Measurements from ENCODE around the gene TRPM6. TPM values are rescaled to one million over a fixed set of nuclear protein-coding genes. Genes with fewer than 3 reads are reported as not detected.
A peak's percentile ranks its signal among the peaks of the same experiment; 100 is the strongest.

Gene TRPM6, protein sequence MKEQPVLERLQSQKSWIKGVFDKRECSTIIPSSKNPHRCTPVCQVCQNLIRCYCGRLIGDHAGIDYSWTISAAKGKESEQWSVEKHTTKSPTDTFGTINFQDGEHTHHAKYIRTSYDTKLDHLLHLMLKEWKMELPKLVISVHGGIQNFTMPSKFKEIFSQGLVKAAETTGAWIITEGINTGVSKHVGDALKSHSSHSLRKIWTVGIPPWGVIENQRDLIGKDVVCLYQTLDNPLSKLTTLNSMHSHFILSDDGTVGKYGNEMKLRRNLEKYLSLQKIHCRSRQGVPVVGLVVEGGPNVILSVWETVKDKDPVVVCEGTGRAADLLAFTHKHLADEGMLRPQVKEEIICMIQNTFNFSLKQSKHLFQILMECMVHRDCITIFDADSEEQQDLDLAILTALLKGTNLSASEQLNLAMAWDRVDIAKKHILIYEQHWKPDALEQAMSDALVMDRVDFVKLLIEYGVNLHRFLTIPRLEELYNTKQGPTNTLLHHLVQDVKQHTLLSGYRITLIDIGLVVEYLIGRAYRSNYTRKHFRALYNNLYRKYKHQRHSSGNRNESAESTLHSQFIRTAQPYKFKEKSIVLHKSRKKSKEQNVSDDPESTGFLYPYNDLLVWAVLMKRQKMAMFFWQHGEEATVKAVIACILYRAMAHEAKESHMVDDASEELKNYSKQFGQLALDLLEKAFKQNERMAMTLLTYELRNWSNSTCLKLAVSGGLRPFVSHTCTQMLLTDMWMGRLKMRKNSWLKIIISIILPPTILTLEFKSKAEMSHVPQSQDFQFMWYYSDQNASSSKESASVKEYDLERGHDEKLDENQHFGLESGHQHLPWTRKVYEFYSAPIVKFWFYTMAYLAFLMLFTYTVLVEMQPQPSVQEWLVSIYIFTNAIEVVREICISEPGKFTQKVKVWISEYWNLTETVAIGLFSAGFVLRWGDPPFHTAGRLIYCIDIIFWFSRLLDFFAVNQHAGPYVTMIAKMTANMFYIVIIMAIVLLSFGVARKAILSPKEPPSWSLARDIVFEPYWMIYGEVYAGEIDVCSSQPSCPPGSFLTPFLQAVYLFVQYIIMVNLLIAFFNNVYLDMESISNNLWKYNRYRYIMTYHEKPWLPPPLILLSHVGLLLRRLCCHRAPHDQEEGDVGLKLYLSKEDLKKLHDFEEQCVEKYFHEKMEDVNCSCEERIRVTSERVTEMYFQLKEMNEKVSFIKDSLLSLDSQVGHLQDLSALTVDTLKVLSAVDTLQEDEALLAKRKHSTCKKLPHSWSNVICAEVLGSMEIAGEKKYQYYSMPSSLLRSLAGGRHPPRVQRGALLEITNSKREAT (N-terminal part only)
- 1 to 10 TPM in 2 of 4 donors, under 1 TPM in 1, not detected in 1; 0.76 to 2.9 (median 2.3) TPM for total RNA-seq

DNA sequence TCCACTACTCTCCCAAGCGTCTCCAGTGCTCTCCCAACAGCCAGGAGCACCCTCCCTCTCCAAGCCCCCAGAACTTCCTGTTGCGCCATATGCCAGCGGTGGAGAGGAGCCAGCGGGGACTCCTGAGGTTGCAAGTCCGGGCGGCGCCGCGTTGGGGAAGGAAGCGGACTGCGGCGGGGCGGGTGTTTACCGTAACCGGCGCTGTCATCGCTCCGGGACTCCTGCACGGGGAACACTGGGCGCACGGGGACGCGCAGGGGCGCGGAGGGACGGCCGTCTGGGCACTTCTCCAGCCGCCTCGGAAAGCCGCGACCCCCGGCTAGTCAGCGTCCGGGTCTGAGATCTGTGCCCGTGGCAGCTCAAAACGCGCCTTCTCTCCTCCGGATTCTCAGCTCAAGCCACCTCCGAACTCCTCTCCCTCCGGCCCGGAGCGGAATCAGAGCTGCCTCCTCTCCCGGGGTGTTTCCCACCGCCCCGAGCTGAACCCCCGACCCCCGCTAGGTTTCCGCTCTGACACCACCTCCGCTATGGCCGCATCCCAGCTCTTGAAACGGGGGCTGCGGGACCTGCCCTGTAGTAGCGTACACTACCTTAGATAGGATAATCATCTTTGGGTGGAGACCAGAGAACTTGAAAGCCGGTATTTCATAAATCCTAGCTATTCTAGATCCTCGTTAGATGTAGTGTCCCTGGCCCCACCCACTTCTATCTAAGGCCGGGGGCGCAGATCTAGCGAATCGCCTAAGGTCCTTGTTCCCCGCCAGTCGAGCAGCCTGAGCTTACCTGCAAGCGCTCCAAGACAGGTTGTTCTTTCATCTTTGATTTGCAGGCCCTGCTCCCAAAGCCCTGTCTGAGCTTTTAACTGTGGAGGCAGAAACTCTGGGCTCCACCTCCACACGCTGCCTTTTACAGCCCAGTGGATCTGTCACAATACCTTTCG lies at the start of gene TRPM6:
Gene TRPM6, minus strand, starts transcription at position 881 of the 940 bp plus-strand sequence. Its CDS starts 65 bp downstream, at position 816.
- peak within 1 kb of the TSS; percentile 50 to 52 for H3K27ac ChIP-seq
- peak; percentile 63 to 73 for DNase-seq

GRCh38 chr9:74935008-74935407 lies 47.3 kb upstream of the TRPM6 start:
- no peak overlapping the region for H3K4me3 ChIP-seq
- H3K27me3 ChIP-seq = no peaks in the 10 kb centered on the region
- no peaks in the 10 kb centered on the region for H3K9me3 ChIP-seq
- intact Hi-C loops (cut with DNase I; ENCODE audit: low total_unique reads) = no loop called here
- no peak for DNase-seq
- no peak for TF ChIP-seq POLR2A (IDR thresholded peaks at IDR 0.05)
- TF ChIP-seq, protein P1, sequence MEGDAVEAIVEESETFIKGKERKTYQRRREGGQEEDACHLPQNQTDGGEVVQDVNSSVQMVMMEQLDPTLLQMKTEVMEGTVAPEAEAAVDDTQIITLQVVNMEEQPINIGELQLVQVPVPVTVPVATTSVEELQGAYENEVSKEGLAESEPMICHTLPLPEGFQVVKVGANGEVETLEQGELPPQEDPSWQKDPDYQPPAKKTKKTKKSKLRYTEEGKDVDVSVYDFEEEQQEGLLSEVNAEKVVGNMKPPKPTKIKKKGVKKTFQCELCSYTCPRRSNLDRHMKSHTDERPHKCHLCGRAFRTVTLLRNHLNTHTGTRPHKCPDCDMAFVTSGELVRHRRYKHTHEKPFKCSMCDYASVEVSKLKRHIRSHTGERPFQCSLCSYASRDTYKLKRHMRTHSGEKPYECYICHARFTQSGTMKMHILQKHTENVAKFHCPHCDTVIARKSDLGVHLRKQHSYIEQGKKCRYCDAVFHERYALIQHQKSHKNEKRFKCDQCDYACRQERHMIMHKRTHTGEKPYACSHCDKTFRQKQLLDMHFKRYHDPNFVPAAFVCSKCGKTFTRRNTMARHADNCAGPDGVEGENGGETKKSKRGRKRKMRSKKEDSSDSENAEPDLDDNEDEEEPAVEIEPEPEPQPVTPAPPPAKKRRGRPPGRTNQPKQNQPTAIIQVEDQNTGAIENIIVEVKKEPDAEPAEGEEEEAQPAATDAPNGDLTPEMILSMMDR (IDR thresholded peaks at IDR 0.05) = no peak
- H3K27ac ChIP-seq = no peak overlapping the region
- H3K36me3 ChIP-seq = no peaks in the 10 kb centered on the region
- H3K4me1 ChIP-seq = no peaks in the 10 kb centered on the region

More for the DNA sequence above, at the start of gene TRPM6:
- intact Hi-C loops (cut with DNase I; ENCODE audit: low total_unique reads) = no loop called here
- TF ChIP-seq POLR2A (IDR thresholded peaks at IDR 0.05) = peak in 1 of 2 donors; percentile 17
- TF ChIP-seq, protein P1 (IDR thresholded peaks at IDR 0.05) = no peak
- H3K27me3 ChIP-seq = no peaks in the 10 kb centered on the region
- H3K9me3 ChIP-seq = no peaks in the 10 kb centered on the region
- H3K4me1 ChIP-seq = no peaks in the 10 kb centered on the region
- no peaks in the 10 kb centered on the region for H3K36me3 ChIP-seq
- peak within 1 kb of the TSS; percentile 39 to 43 for H3K4me3 ChIP-seq

- Histone ChIP-seq H3K4me3 (no peak overlapping the region), H3K4me1 (no peaks in the 10 kb centered on the region), H3K27ac (no peak overlapping the region), H3K27me3 (no peaks in the 10 kb centered on the region), H3K36me3 (no peaks in the 10 kb centered on the region), H3K9me3 (no peaks in the 10 kb centered on the region)
- TF ChIP-seq, protein P1 (IDR thresholded peaks at IDR 0.05) = no peak
- no peak for TF ChIP-seq POLR2A (IDR thresholded peaks at IDR 0.05)
- intact Hi-C loops (cut with DNase I; ENCODE audit: low total_unique reads) = no loop called here
- DNase-seq = no peak
These were observed 34.0 kb upstream of the TRPM6 start for GRCh38 chr9:74921737-74922136.

DNA sequence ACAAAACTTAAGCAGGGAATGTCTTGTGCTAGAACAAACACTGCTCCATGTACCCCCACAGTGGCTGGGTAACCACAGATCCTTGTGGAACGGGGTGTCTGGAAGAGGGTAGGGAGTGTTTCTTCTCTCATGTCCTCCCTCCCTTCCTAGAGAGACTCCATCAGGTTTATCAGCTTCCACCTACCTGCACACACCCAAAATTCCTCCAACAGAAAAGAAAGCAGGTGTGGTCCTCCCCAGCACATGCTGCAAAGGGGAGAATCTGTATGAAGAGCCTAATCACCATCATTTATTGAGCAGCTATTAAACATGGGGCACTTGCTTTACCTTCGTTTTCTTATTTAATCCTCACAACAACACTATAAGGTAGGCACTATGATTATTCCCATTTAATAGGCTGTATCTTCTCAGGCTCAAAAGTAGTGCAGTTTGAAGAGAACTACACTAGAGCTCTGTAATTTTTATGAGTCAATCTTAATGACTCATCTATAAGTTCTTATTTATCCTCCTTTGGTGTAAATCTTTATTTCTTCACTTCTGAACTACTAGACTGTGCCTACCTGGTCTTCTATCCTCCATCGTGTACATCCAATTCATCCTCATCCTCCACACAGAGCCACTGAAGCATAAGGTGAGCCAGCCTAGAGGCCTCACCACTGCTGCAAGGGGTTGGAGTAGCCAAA lies 33.4 kb upstream of the TRPM6 start:
- Histone ChIP-seq H3K27me3 (no peaks in the 10 kb centered on the region), H3K9me3 (no peaks in the 10 kb centered on the region), H3K36me3 (no peaks in the 10 kb centered on the region), H3K4me1 (no peaks in the 10 kb centered on the region), H3K4me3 (no peak overlapping the region), H3K27ac (no peak overlapping the region)
- TF ChIP-seq, protein P1 (IDR thresholded peaks at IDR 0.05) = no peak
- TF ChIP-seq POLR2A (IDR thresholded peaks at IDR 0.05) = no peak
- intact Hi-C loops (cut with DNase I; ENCODE audit: low total_unique reads) = no loop called here
- DNase-seq = no peak
